ENCODE measurements around the gene SST. TPM values are rescaled to one million over a fixed set of nuclear protein-coding genes. Genes with fewer than 3 reads are reported as not detected.

The SST gene
- total and polyA plus RNA-seq, 2 of the 8 experiments (the other 6 are each of a cell fraction or from before 2014, with no cell fraction given) = 0.50 TPM; not detected in 1

- Histone ChIP-seq H3K56ac (replicated peaks; ENCODE audit: insufficient read length, low read depth, low read length) (no peak overlapping the region), H2BK5ac (ENCODE audit: low read depth, low read length) (no peak overlapping the region), H3K79me1 (ENCODE audit: low read depth, low read length) (no peaks in the 10 kb centered on the region), H2AFZ (ENCODE audit: low read length) (no peak overlapping the region), H3K18ac (ENCODE audit: extremely low read depth, low read length) (no peak overlapping the region), H4K91ac (replicated peaks; ENCODE audit: insufficient read length, low read length) (no peak overlapping the region), H2BK15ac (ENCODE audit: low read length) (no peak overlapping the region), H3K4me2 (ENCODE audit: insufficient read depth in 1 of 2, low read depth in 2 of 2, low read length in 2 of 2) (no peak overlapping the region), H2AK5ac (ENCODE audit: low read depth, low read length) (no peak overlapping the region), H3K23ac (ENCODE audit: insufficient read length) (no peak overlapping the region), H4K5ac (ENCODE audit: insufficient read length, low read depth, low read length) (no peak overlapping the region), H3K27me3 (replicated peaks in 1 of 4; ENCODE audit: control insufficient read depth in 3 of 4, extremely low read depth in 1 of 4, insufficient read depth in 3 of 4, low read length in 3 of 4) (no peaks in the 10 kb centered on the region), H2BK120ac (replicated peaks; ENCODE audit: low read depth, low read length) (no peak overlapping the region), H3K36me3 (ENCODE audit: control insufficient read depth in 2 of 4, insufficient read depth in 4 of 4, low read length in 3 of 4) (no peaks in the 10 kb centered on the region), H2BK20ac (ENCODE audit: low read length) (no peak overlapping the region), H3K27ac (ENCODE audit: low read depth, low read length) (no peak overlapping the region), H3K9me3 (ENCODE audit: insufficient read depth in 2 of 2, low read depth in 1 of 2, low read length in 1 of 2) (no peaks in the 10 kb centered on the region; a peak in 1 of 4 replicates), H3K9ac (replicated peaks in 1 of 4; ENCODE audit: extremely low read depth in 1 of 4, low read depth in 3 of 4, low read length in 3 of 4) (no peak overlapping the region), H3K14ac (ENCODE audit: insufficient read length) (no peak overlapping the region), H3K4me1 (replicated peaks in 1 of 4; ENCODE audit: control insufficient read depth in 3 of 4, insufficient read depth in 4 of 4, low read length in 3 of 4) (no peaks in the 10 kb centered on the region), H2BK12ac (ENCODE audit: low read depth, low read length) (no peak overlapping the region), H3K79me2 (ENCODE audit: control insufficient read depth in 1 of 2, insufficient read depth in 2 of 2, low read length in 2 of 2) (no peaks in the 10 kb centered on the region), H3K23me2 (ENCODE audit: low read depth, low read length) (0 out of 2 replicates have a peak, but pooled peaks cover 2% of the 10 kb centered on the region), H4K8ac (ENCODE audit: extremely low read depth, insufficient read depth, low read length) (no peak overlapping the region), H3K4me3 (ENCODE audit: extremely low read depth in 1 of 4, insufficient read depth in 2 of 4, low read depth in 3 of 4, low read length in 4 of 4) (no peak overlapping the region), H4K20me1 (replicated peaks in 1 of 2; ENCODE audit: control insufficient read depth in 1 of 2, insufficient read depth in 2 of 2, low read length in 2 of 2) (no peaks in the 10 kb centered on the region), H3K4ac (replicated peaks; ENCODE audit: insufficient read length, low read depth, low read length) (no peak overlapping the region)
- WGBS, 2 experiments (ENCODE audit: extremely low coverage in 1 of 2, insufficient coverage in 1 of 2, insufficient read length in 1 of 2, insufficient replicate concordance in 2 of 2, low coverage in 1 of 2, low lambda C conversion rate in 2 of 2, missing lambda C conversion rate in 1 of 2) = 63% methylated on average over 4 of the region's 4 CpGs; no CpG with 5 or more reads in 1 of the 2 experiments
- DNase-seq (ENCODE audit: low read depth in 1 of 2, low spot score in 2 of 2) = no peak
- ChIA-PET POLR2A (ENCODE audit: partially characterized antibody) (interaction anchor here (2.0 kb wide), 1 partner anchor 390 kb away, joined by 5 read pairs; no protein-coding TSS in a partner anchor), CTCF (ENCODE audit: partially characterized antibody) (interaction anchor here (0.6 to 23.0 kb wide), 13 partner anchors 9 to 910 kb away, joined by 3 to 280 read pairs (median 5); no protein-coding TSS in a partner anchor)
- FAIRE-seq = no peak
- TF ChIP-seq CBX5 (IDR thresholded peaks at IDR 0.05; ENCODE audit: low read depth, low read length) (no peak), BRCA1 (IDR thresholded peaks at IDR 0.05; ENCODE audit: low read depth, low read length) (no peak), SP2 (IDR thresholded peaks at IDR 0.05; ENCODE audit: low read length) (no peak), ASH2L (IDR thresholded peaks at IDR 0.05; ENCODE audit: low read length) (no peak), CTCF (IDR thresholded peaks at IDR 0.05; ENCODE audit: control extremely low read depth in 1 of 3, insufficient read depth in 1 of 3, low read depth in 1 of 3, low read length in 3 of 3) (peak; percentile 21 to 57 (median 51)), BACH1 (IDR thresholded peaks at IDR 0.05; ENCODE audit: low read length) (no peak), SP1 (IDR thresholded peaks at IDR 0.05; ENCODE audit: low read depth, low read length) (no peak), JUND (IDR thresholded peaks at IDR 0.05; ENCODE audit: low read length) (no peak), TCF12 (IDR thresholded peaks at IDR 0.05; ENCODE audit: low read depth, low read length) (no peak), GTF2F1 (IDR thresholded peaks at IDR 0.05; ENCODE audit: borderline replicate concordance, low read depth, low read length) (no peak), TAF7 (optimal IDR thresholded peaks at IDR 0.05; ENCODE audit: borderline replicate concordance, low read depth, low read length) (no peak), TBP (IDR thresholded peaks at IDR 0.05; ENCODE audit: low read depth, low read length) (no peak), TEAD4 (IDR thresholded peaks at IDR 0.05; ENCODE audit: low read depth, low read length) (no peak)
Observed at GRCh38 chr3:187709155-187709554, 39.0 kb upstream of the SST start.
